Stomach (tissue), 9 donors: Measurements from ENCODE around the gene WIPF1. TPM values are rescaled to one million over a fixed set of nuclear protein-coding genes. Genes with fewer than 3 reads are reported as not detected.

ENCODE experiments used
- DNase-seq, 2 donors: peaks; one replicate each; pipeline versions ENCODE4 v3.0.0 to v3.0.0-alpha.2; 2013 to 2019
- H3K27ac ChIP-seq, 5 donors: fragments of 200-600 bp in 4 of 5; sonication (generic) in 4 of 5; one replicate each; pipeline ENCODE4 v1.5.1; 2013 to 2019; ENCODE audit warnings: mild to moderate bottlenecking in 1 of 5, moderate library complexity in 1 of 5
- H3K27me3 ChIP-seq, 3 donors: fragments of 200-600 bp; sonication (generic); one replicate each; pipeline ENCODE4 v1.5.1; 2017 to 2019; ENCODE audit warnings: mixed run types in 1 of 3
- H3K36me3 ChIP-seq, 4 donors: fragments of 200-600 bp; sonication (generic); 1 replicate in 3 of 4; 2 replicates in 1 of 4; pipeline ENCODE4 v1.5.1; 2016 to 2019
- H3K4me1 ChIP-seq, 4 donors: fragments of 200-600 bp; sonication (generic); one replicate each; pipeline ENCODE4 v1.5.1; 2016 to 2019
- H3K4me3 ChIP-seq, 4 donors: fragments of 200-600 bp; sonication (generic) in 3 of 4; one replicate each; pipeline ENCODE4 v1.5.1; 2016 to 2019; ENCODE audit warnings: mild to moderate bottlenecking in 1 of 4
- H3K9me3 ChIP-seq, 4 donors: fragments of 200-600 bp; sonication (generic); one replicate each; pipeline ENCODE4 v1.5.1; 2016 to 2019
- CTCF ChIP-seq, 7 experiments: fragments of 450-650 bp in 4 of 7; fragments of 200-600 bp in 3 of 7; sonication (generic) in 3 of 7; IDR thresholded peaks; one replicate each; pipeline ENCODE4 v1.5.1; 2016 to 2019; ENCODE audit warnings: antibody characterized with exemption in 7 of 7, control low read depth in 2 of 7, mild to moderate bottlenecking in 1 of 7
- EP300 ChIP-seq: sonication (generic); formaldehyde crosslinking; IDR thresholded peaks from one replicate; pipeline ENCODE4 v1.6.1; 2017; ENCODE audit warnings: antibody characterized with exemption
- POLR2A ChIP-seq, 4 donors: fragments of 450-650 bp; IDR thresholded peaks; one replicate each; pipeline ENCODE4 v1.6.1; 2016; ENCODE audit warnings: antibody characterized with exemption in 4 of 4, control low read depth in 2 of 4, mild to moderate bottlenecking in 1 of 4, moderate library complexity in 1 of 4
- POLR2AphosphoS5 ChIP-seq, 3 donors: sonication (generic); formaldehyde crosslinking; IDR thresholded peaks; one replicate each; pipeline ENCODE4 v1.6.1; 2016; ENCODE audit warnings: antibody characterized with exemption in 3 of 3
- WGBS, 5 donors: extraction: QIAGEN DNeasy Blood & Tissue Kit in 3 of 5; methylation state at CpG; one replicate each; pipeline versions ENCODE4 v1.1.5 to v1.1.7; 2013 to 2018; 5-methylcytosine and 5-hydroxymethylcytosine counted together
- intact Hi-C: fragments of 100-400 bp; cut with DNase I; formaldehyde crosslinking; loops from one replicate; pipeline ENCODE4 v1.15.1; 2023; ENCODE audit warnings: low total_unique reads
- polyA plus RNA-seq, 3 donors: library from polyadenylated mRNA; stranded (reverse); fragments of 200-250 nt; gene quantifications; one replicate each; pipeline ENCODE4 v1.2.3, GENCODE V29; 2013
- total RNA-seq, 5 donors: library from RNA; depleted of rRNA; stranded (reverse); fragments of >200 nt; gene quantifications; one replicate each; pipeline versions ENCODE4 v1.1.0 to v1.2.3, GENCODE V29; 2014 to 2016
- donor health status: healthy with polysubstance abuse.
- donor health status: Bipolar disorder and iron deficiency.
- donor health status: healthy.

Gene WIPF1
- total and polyA plus RNA-seq, 8 donors: 8.8 to 43.8 (median 22.0) TPM

DNA sequence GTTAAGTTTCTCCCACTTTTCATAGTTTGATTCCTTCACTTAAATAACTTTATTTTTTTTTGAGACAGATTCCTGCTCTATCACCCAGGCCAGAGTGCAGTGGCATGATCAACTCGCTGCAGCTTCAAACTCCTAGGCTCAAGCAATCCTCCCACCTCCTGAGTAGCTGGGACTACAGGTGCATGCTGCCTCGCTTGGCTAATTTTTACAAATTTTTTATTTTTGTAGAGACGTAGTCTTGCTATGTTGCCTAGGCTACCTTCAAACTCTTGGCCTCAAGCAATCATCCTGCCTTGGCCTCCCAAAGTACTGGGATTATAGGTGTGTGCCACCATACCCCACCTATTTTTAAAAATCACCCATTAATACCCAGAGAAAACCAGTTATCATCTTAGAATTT lies 14.2 kb upstream of the WIPF1 start:
- no peak overlapping the region for H3K4me3 ChIP-seq
- no peaks in the 10 kb centered on the region for H3K36me3 ChIP-seq
- WGBS, 5 donors: 87 to 99% (median 96%) methylated on average over 3 of the region's 3 CpGs
- H3K4me1 ChIP-seq: peaks cover 14 to 69% (median 35%) of the 10 kb centered on the region in 4 donors
- no peak for TF ChIP-seq POLR2A (IDR thresholded peaks at IDR 0.05)
- TF ChIP-seq EP300: no peak
- TF ChIP-seq POLR2AphosphoS5 (IDR thresholded peaks at IDR 0.05): no peak
- TF ChIP-seq CTCF (IDR thresholded peaks at IDR 0.05): no peak
- H3K9me3 ChIP-seq: no peaks in the 10 kb centered on the region
- intact Hi-C loops: no loop called here
- H3K27me3 ChIP-seq: no peaks in the 10 kb centered on the region
- no peak for DNase-seq
- no peak overlapping the region for H3K27ac ChIP-seq

GRCh38 chr2:174611006-174611405 lies 13.4 kb upstream of the WIPF1 start:
- peaks cover 14 to 70% (median 38%) of the 10 kb centered on the region in 4 donors for H3K4me1 ChIP-seq
- intact Hi-C loops: no loop called here
- no peaks in the 10 kb centered on the region for H3K36me3 ChIP-seq
- DNase-seq: no peak
- TF ChIP-seq CTCF (IDR thresholded peaks at IDR 0.05) (no peak), POLR2A (IDR thresholded peaks at IDR 0.05) (no peak), POLR2AphosphoS5 (IDR thresholded peaks at IDR 0.05) (no peak), EP300 (no peak)
- no peak overlapping the region for H3K4me3 ChIP-seq
- no peaks in the 10 kb centered on the region for H3K27me3 ChIP-seq
- 78 to 89% (median 83%) methylated on average over 4 of the region's 4 CpGs for WGBS, 5 donors
- H3K9me3 ChIP-seq: no peaks in the 10 kb centered on the region
- H3K27ac ChIP-seq: no peak overlapping the region

DNA sequence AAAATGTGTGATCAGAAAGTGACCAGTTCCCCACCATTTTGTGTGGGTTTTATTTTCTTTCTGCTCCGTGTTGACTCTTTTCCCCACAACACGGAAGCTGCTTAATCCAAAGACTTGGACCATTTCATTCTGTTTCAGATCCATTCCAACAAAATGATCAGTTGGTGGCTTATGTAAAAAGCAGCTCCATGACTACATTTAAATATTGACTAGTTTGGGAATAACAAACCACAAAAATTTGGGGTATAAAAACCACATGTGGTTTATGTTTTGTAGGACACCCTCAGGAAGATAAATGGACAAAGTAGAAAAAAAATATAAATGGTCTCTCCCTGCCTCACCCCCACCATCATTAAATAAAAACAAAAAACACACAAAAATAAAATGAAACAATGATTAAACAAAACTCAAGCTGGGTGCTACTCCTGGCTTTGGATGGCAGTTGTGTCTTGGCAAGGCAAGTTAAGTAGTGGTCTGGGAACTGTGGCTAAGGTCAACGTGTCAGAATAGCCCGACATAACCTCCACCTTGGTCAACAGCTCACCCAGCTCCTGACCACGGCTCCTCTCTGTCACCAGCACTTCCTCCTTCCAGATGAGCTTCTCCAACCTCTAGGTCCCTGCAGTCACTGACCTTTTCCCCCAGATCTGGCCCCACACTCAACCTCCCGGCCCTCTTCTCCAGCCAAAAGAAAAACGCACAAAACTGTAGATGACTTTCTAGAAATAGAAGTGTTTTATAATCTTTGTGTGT lies 12.8 kb upstream of the WIPF1 start:
- intact Hi-C loops: no loop called here
- Histone ChIP-seq H3K27me3 (no peaks in the 10 kb centered on the region), H3K4me3 (no peak overlapping the region), H3K27ac (no peak overlapping the region), H3K9me3 (no peaks in the 10 kb centered on the region), H3K4me1 (peaks cover 11 to 70% (median 37%) of the 10 kb centered on the region in 4 donors), H3K36me3 (no peaks in the 10 kb centered on the region)
- WGBS, 5 donors: 57 to 73% (median 68%) methylated on average over 7 of the region's 7 CpGs
- no peak for DNase-seq
- TF ChIP-seq POLR2AphosphoS5 (IDR thresholded peaks at IDR 0.05) (no peak), EP300 (no peak), CTCF (IDR thresholded peaks at IDR 0.05) (no peak), POLR2A (IDR thresholded peaks at IDR 0.05) (no peak)

GRCh38 chr2:174609261-174609660 lies 11.7 kb upstream of the WIPF1 start:
- WGBS, 5 donors: 95 to 99% (median 97%) methylated on average over 4 of the region's 4 CpGs
- H3K9me3 ChIP-seq: no peaks in the 10 kb centered on the region
- DNase-seq: no peak
- H3K4me1 ChIP-seq: peaks cover 11 to 59% (median 29%) of the 10 kb centered on the region in 4 donors
- H3K4me3 ChIP-seq: no peak overlapping the region
- no peak overlapping the region for H3K27ac ChIP-seq
- intact Hi-C loops: no loop called here
- no peak for TF ChIP-seq POLR2A (IDR thresholded peaks at IDR 0.05)
- no peak for TF ChIP-seq CTCF (IDR thresholded peaks at IDR 0.05)
- no peak for TF ChIP-seq EP300
- TF ChIP-seq POLR2AphosphoS5 (IDR thresholded peaks at IDR 0.05): no peak
- H3K27me3 ChIP-seq: no peaks in the 10 kb centered on the region
- H3K36me3 ChIP-seq: no peaks in the 10 kb centered on the region
